ENCODE measurements around the gene C1QTNF8. TPM values are rescaled to one million over a fixed set of nuclear protein-coding genes. Genes with fewer than 3 reads are reported as not detected.

C1QTNF8 gene
- total and polyA plus RNA-seq, 2 donors (not counting 1 experiment from before 2014, with no cell fraction given): not detected

- no peaks in the 10 kb centered on the region for H4K20me1 ChIP-seq (ENCODE audit: control insufficient read depth, insufficient read depth, low read length, poor library complexity, severe bottlenecking)
- ATAC-seq (ENCODE audit: low read depth) (no peak), DNase-seq (no peak)
- H3K9ac ChIP-seq (ENCODE audit: low read length): no peak overlapping the region
- H3K27me3 ChIP-seq (replicated peaks in 1 of 4; ENCODE audit: control extremely low read depth in 1 of 4, control insufficient read depth in 3 of 4, insufficient read depth in 4 of 4, low read length in 3 of 4): no peaks in the 10 kb centered on the region
- intact Hi-C loops (cut with micrococcal nuclease): no loop called here
- H3K27ac ChIP-seq (ENCODE audit: low read length in 2 of 2): no peak overlapping the region
- H3K4me1 ChIP-seq (ENCODE audit: control insufficient read depth in 2 of 2, insufficient read depth in 2 of 2, low read length in 2 of 2): no peaks in the 10 kb centered on the region
- CTCF ChIA-PET: no interaction called here
- H2AFZ ChIP-seq (ENCODE audit: insufficient read depth, low read depth, low read length, poor library complexity, severe bottlenecking): no peak overlapping the region
- peaks cover 8% of the 10 kb centered on the region for H3K27me3 Mint-ChIP-seq
- POLR2A ChIA-PET: no interaction called here
- no peak overlapping the region for H3K4me2 ChIP-seq (replicated peaks; ENCODE audit: low read depth, low read length, poor library complexity, severe bottlenecking)
- no peaks in the 10 kb centered on the region for H3K4me1 Mint-ChIP-seq
- H3K9me3 Mint-ChIP-seq (ENCODE audit: insufficient read depth): no peaks in the 10 kb centered on the region
- TF ChIP-seq CTCF (IDR thresholded peaks at IDR 0.05) (no peak), EZH2 (IDR thresholded peaks at IDR 0.05; ENCODE audit: borderline replicate concordance, insufficient read depth, low read depth, low read length, poor library complexity, severe bottlenecking) (no peak)
- H3K9me3 ChIP-seq (ENCODE audit: control extremely low read depth in 1 of 3, control insufficient read depth in 2 of 3, insufficient read depth in 1 of 3, low read length in 2 of 3): peaks cover 0 to 25% (median 0%) of the 10 kb centered on the region in 3 donors
- H3K79me2 ChIP-seq (ENCODE audit: control insufficient read depth, insufficient read depth, low read length): no peaks in the 10 kb centered on the region
- no peak overlapping the region for H3K27ac Mint-ChIP-seq
- no peak overlapping the region for H3K4me3 ChIP-seq (ENCODE audit: control extremely low read depth in 1 of 5, extremely low read depth in 1 of 5, insufficient read depth in 1 of 5, low read depth in 2 of 5, low read length in 4 of 5)
- no peak overlapping the region for H3K4me3 Mint-ChIP-seq
- 83% methylated on average over 17 of the region's 19 CpGs for whole genome bisulfite sequencing (ENCODE audit: insufficient coverage)
- no peaks in the 10 kb centered on the region for H3K36me3 ChIP-seq (replicated peaks in 1 of 2; ENCODE audit: control extremely low read depth in 1 of 2, control insufficient read depth in 1 of 2, extremely low read depth in 1 of 2, insufficient read depth in 2 of 2, low read length in 1 of 2)
These were observed 53.2 kb downstream of the C1QTNF8 start for GRCh38 chr16:1042866-1043265.

DNA sequence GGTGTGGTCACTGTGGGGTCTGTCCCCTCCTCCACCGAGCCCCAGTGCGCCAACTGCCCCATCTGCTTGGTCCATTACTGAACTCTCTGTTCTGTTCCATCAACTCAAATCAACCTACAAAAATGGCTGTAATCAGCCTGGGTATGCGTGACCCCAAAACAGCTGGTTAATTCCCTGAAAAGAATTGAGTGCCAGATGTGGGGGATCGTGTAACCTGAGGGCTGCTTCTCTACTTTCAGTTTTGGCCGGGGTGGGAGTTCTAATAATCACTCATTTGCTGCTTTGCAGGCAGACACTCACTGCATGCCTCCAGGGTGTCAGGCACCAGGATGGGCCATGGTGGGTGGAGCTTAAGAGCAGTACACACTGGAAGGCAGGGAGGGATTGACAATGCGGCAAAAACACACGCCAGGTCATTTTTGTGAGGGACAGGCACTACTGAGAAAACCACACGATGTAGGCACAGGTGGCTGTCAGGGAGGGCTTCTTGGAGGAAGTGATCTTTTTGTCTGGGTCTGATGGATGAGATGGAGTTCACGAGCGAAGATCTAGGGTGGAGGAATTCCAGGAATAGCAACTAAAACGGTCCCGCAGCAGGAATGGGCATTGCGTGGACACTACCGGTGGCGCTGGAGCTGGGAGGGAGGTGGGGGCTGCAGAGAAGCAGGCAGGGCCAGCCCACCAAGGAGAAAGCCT is 53.8 kb downstream of the C1QTNF8 start:
- no peak overlapping the region for H3K9ac ChIP-seq (ENCODE audit: low read length)
- no peak overlapping the region for H3K27ac ChIP-seq (ENCODE audit: low read length in 2 of 2)
- H3K4me3 Mint-ChIP-seq: no peak overlapping the region
- H3K79me2 ChIP-seq (ENCODE audit: control insufficient read depth, insufficient read depth, low read length): no peaks in the 10 kb centered on the region
- no peaks in the 10 kb centered on the region for H3K9me3 Mint-ChIP-seq (ENCODE audit: insufficient read depth)
- peaks cover 8% of the 10 kb centered on the region for H3K27me3 Mint-ChIP-seq
- H3K4me1 ChIP-seq (ENCODE audit: control insufficient read depth in 2 of 2, insufficient read depth in 2 of 2, low read length in 2 of 2): no peaks in the 10 kb centered on the region
- intact Hi-C loops (cut with micrococcal nuclease): no loop called here
- H3K4me2 ChIP-seq (replicated peaks; ENCODE audit: low read depth, low read length, poor library complexity, severe bottlenecking): no peak overlapping the region
- peaks cover 0 to 4% (median 0%) of the 10 kb centered on the region in 4 experiments for H3K27me3 ChIP-seq (replicated peaks in 1 of 4; ENCODE audit: control extremely low read depth in 1 of 4, control insufficient read depth in 3 of 4, insufficient read depth in 4 of 4, low read length in 3 of 4)
- H3K4me3 ChIP-seq (ENCODE audit: control extremely low read depth in 1 of 5, extremely low read depth in 1 of 5, insufficient read depth in 1 of 5, low read depth in 2 of 5, low read length in 4 of 5): no peak overlapping the region
- peaks cover 0 to 25% (median 0%) of the 10 kb centered on the region in 3 donors for H3K9me3 ChIP-seq (ENCODE audit: control extremely low read depth in 1 of 3, control insufficient read depth in 2 of 3, insufficient read depth in 1 of 3, low read length in 2 of 3)
- DNase-seq (no peak), ATAC-seq (ENCODE audit: low read depth) (no peak)
- no peak for TF ChIP-seq CTCF (IDR thresholded peaks at IDR 0.05)
- no peak for TF ChIP-seq EZH2 (IDR thresholded peaks at IDR 0.05; ENCODE audit: borderline replicate concordance, insufficient read depth, low read depth, low read length, poor library complexity, severe bottlenecking)
- POLR2A ChIA-PET: no interaction called here
- no peaks in the 10 kb centered on the region for H3K36me3 ChIP-seq (replicated peaks in 1 of 2; ENCODE audit: control extremely low read depth in 1 of 2, control insufficient read depth in 1 of 2, extremely low read depth in 1 of 2, insufficient read depth in 2 of 2, low read length in 1 of 2)
- no peak overlapping the region for H3K27ac Mint-ChIP-seq
- CTCF ChIA-PET: no interaction called here
- H3K4me1 Mint-ChIP-seq: no peaks in the 10 kb centered on the region
- WGBS (ENCODE audit: insufficient coverage): 89% methylated on average over 13 of the region's 15 CpGs
- no peak overlapping the region for H2AFZ ChIP-seq (ENCODE audit: insufficient read depth, low read depth, low read length, poor library complexity, severe bottlenecking)
- no peaks in the 10 kb centered on the region for H4K20me1 ChIP-seq (ENCODE audit: control insufficient read depth, insufficient read depth, low read length, poor library complexity, severe bottlenecking)

Data from B cell (primary cell).